Effector CD8-positive, alpha-beta T cell (primary cell): ENCODE results near the gene SORL1-AS1.
A peak's percentile ranks its signal among the peaks of the same experiment; 100 is the strongest.

Source experiments
- DNase-seq: peaks from one replicate; lab custom pipeline; 2025; lab: John Stamatoyannopoulos, UW

The SORL1-AS1 gene

DNA sequence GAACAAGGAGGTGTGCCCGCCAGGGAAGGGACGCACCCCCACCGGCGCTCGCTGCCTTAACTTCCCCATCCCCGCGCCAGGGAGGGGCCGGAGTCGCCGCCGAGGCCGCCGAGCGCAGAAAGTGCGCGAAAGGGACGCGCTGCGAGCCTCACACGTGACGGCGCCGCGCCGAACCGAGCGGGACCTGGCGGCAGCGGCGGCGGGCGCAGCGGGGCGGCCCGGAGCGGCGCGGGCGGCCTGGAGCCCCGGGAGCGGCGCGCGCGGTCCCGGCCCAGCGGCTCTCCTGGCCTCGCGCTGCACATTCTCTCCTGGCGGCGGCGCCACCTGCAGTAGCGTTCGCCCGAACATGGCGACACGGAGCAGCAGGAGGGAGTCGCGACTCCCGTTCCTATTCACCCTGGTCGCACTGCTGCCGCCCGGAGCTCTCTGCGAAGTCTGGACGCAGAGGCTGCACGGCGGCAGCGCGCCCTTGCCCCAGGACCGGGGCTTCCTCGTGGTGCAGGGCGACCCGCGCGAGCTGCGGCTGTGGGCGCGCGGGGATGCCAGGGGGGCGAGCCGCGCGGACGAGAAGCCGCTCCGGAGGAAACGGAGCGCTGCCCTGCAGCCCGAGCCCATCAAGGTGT lies 670 bp downstream of the SORL1-AS1 start, which contains the start of gene SORL1:
Gene SORL1, plus strand, starts transcription at position 329 of the 623 bp plus-strand sequence. Its CDS starts 18 bp downstream, at position 347.
- DNase-seq: peak; percentile 48

DNA sequence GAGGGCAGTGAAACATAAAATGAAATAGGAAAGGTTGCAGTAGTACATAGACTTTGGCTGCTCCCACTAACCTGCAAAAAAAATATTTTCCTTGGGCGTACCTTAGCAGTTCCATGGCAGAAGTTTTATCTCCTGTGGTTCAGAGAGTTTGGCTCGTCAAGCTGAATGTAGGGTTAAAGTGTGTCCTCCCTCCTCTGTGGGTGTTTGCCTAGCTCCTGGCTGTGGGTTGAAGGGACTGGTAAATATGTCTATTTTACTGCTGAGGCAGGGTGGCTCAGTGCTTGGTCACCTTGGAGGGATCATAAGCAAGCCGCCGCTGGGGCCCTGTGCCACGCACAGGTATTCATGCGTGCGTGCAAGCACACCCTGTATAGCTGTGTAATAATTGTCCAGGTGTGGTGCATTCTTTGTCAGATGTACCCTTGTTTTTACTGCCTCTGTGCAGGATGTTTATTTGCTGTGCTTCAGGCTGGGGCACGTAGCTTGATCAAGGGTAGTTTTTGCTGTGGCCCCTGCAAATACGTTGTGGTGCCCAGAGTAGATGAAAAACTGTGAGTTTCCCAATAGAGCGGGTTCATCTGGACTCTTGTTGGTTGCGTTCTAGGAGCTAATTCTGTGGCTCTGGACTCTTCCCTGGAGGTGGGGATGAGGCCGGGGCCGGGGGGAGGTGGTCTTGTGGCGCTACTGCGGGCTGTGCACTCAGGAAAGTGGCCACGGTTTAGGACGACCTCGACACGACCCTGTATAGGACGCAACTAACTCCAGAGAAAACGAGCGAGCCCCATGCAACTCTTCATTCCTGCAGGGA lies 1.4 kb downstream of the SORL1-AS1 start:
- no peak for DNase-seq

DNA sequence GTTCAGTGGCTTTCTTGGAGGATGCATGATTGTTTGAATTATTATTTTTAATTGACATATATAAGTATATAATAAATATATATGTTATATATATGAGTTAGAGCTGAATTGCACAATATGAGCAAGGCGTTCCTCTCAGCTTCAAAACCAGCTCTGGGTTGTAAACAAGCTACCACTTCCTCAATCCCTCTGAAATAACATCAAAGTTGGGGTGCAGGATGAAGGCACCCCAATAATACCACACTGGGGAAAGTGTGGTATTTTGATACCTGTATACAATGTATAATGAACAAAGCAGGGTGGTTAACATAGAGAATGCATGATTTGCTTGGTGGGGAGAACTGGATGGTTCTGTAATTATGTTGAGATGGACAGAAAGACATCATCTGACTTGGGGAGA lies 2.4 kb downstream of the SORL1-AS1 start:
- no peak for DNase-seq

DNA sequence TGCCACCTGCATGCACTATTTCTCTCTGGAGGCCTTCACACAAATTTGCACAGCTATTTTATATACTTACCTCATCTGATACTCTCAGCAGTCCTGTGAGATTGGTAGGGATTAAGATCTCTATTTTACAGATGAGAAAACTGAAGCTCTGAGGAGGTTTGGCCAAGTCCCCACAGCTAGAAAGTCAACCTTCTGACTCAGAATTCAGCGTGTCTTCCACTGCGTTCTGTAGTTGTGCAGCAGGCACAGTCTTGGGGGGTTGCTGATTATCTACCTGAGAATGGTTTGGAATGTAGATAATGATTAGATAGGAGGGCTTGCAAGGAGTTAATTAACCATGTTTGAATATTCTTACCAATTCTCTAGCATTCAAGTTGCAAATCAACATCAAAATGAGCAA lies 3.1 kb downstream of the SORL1-AS1 start:
- no peak for DNase-seq

DNA sequence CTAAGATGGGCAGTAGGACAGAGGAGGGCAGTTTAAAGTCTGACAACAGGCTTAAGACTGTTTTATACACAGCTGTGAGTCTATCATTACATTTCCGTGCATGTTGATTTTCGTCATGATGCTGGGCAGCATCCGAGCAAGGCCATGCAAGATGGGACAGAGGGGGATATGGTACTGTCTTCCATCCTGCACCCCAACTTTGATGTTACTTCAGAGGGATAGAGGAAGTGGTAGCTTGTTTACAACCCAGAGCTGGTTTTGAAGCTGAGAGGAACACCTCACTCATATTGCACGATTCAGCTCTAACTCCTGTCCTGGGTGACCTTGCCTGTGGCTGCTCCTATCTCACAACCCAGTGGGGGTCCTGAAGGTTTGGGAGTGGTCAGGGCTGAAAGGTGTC lies 3.6 kb downstream of the SORL1-AS1 start:
- DNase-seq: no peak

DNA sequence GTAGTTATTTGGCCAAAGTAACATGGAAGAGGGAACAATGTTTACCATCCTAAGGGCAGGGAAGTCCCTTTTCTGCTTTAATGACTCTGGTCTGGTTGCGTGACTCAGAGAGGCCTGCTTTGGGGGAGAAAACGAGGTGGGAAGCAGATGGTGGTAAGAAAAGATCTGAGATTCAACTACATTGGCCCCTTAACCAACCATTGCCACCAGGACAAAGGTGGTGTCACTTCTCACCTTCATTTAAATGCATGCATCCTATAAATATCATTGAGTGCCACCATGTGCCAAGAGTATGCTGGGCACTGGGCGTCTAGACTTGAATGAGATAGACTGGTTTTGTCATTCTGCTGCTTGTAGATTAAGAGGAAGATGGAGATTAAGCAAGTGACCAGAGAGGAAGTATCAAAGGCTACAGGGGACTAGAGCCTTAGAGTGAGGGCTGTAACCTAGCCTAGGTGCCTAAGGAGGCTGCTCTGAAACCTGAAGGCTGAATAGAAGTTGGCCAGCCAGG lies 4.3 kb downstream of the SORL1-AS1 start:
- DNase-seq: no peak

DNA sequence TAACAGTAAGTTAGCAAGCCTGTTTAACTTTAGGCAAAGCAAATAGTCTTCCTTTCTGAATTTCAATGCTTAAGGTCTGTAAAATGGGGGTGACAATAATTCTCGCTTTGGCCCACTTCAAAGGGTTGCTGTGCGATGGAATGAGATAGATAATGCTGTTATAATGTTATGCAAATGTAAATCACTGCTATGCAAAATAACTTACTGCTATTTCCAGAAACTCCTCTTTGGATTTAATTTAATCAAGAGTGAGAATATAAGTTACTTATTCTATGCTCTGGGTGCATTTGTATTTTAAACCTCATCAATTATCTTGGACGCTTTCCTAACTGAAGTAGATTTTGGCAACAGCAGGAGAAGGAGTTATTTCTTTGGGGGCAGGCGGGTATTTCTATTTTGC lies 4.8 kb downstream of the SORL1-AS1 start:
- DNase-seq: no peak

DNA sequence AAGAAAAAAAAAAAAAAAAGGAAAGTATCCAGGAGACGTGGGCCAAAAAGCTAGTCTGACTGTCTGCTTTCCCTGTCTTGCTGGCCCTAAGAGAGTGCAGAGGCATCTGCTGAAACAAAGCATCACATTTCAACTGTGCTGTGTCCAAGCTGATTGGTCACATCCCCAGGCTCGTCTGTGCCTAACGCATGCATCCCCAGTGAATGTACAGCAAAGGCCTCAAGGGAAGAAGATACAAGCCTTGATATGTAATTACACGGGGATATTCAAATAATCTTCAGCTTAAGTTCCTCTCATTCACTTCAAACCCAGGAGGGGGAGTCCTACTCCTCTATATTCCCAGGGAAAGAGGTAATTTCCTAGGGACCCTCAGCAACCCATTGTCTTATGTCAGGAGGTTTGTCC lies 6.0 kb downstream of the SORL1-AS1 start:
- DNase-seq: no peak

DNA sequence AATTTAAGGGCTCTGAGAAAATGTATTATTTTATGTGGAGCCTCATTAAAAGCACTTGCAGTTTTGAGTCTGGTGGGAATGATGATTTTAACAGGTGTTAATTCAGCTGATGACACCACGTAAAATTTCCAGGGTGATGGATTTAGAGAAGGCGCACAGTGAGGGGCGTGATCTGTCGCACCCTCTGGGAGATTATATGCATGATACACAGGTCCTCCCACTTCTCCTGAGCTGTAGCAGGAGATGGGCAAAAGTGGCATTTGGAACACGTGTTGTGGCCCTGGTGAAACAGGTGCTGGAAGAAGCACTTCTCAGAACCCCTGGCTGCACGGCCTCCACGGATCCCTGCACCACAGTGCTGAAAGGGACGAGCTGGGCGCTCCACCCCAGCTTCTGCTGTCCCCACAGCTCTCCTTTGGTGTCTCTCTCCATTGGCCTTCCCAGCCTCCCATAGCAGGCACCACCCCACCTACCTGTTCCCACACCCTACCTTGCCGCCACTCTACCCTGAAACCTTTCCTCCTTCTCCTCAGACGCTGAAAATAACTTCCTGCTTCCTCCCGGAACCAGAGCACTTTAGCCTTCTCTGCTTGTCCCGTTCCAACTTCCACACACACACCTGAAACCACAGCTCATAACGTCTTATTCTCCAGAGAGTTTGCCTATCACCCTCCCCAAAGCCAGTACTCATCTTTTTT lies 7.5 kb downstream of the SORL1-AS1 start:
- no peak for DNase-seq

DNA sequence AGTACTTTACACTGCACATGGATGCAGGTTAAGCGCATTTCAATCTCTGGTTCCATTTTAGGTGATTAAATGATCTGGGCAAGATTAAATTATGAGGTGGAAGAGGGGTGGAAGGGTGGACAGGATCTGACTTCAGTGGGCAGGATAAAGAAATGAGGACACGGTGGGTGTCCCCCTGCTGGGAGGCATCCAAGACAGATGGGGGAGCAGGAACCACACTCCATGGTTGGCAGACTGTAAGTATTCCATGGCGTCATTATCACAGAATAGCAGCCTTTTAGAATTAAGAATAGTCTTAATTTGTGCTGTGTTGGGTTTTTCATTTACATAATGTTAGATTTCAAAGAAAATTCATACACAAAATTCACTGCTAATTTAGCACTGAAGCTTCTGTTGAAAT lies 8.2 kb downstream of the SORL1-AS1 start:
- DNase-seq: no peak

DNA sequence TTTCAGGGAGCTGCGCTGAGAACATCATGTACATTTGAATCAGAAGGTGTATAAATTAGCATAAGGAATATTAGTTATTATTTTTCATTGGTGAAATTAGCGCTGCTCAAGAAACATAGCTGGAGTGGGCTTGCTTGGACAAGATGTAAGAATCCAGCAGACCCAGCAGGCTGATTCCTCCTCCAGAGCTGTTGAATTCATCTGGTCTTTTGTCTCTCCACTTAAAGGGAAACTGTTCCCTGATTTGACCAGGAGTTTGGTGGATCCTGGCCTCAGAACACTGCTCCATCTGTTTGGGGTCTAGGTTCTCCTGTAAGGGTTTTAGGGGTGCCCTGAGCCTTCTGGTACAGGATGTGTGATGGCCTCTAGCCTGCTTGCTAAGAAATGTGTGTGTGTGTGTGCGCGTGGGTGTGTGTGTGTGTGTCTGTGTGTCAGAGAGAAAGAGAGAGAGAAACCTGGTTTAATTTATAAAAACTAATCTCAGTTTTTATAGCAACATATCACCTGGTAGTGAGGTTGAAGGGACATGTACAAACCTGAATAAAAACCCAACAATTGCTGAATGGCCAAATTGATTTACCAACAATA lies 9.0 kb downstream of the SORL1-AS1 start:
- DNase-seq: no peak

DNA sequence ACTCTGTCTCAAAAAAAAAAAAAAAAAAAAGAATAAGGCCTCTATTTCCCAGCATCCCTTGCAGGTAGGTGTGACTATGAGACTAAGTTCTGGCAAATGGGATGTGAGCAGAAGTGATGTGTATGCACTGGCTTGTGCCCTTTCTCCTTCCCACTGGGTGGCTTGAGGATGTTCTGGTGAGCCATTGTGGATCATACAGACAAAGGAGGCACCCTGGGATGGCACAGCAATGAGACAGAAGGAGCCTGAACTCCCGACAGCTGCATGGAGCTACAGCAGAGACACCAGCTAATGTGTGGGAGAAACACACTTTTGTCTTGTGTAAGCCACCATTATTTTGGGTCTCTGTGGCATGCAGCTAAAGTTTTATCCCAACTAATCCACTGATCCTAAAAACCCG lies 11.2 kb downstream of the SORL1-AS1 start:
- no peak for DNase-seq

DNA sequence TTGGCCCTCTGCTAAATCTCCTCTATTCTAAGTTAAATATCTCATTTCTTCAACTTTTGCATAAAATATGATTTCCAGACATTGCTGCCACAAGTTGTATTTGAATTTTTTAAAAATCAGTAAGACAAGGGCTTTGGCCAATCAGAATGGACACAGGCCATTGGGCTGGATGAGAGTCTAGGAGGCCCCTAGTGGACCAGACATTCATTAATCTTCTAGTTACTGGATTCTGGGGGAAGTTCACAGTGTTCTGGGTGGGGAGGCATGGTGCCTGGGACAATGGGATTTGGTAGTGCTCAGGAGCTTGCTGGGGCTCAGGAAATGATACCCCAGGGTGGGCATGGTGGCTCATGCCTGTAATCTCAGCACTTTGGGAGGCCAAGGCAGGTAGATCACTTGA lies 13.0 kb downstream of the SORL1-AS1 start:
- no peak for DNase-seq

DNA sequence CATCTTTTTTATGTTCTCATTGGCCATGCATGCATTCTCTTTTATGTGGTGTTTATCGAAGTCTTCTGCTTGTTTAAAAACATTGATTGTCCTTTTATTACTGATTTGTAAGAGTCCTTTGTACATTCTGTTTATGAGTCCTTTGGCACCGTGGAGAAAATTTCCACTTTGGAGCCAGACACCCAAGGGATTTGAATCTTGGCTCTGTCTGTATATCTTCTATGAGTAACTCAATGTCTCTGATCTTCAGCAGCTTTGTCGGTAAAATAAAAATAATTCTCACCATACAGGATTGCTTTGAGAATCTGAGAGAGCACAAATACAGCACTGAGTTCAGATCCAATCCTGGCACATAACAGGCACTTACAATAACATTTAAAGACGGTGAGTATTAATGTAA lies 13.4 kb downstream of the SORL1-AS1 start:
- no peak for DNase-seq

DNA sequence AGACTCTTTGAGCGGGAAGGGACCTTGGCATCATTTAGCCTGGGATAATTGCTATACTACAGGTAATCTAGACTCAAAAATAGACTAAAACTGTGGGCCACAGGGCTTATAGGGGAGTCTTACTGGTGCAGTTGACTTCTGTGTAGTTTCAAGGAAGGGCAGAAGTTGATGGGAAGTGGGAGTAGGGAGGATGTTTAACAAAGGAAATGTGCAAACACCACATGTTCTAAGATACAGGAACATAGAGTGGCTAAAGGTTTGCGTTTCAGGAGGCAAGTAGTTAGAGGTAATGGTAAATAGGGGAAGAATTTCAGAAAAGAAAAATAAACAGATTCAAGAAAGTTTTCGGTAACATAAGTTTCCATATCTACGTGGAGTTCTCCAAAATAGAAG lies 15.1 kb downstream of the SORL1-AS1 start:
- no peak for DNase-seq

DNA sequence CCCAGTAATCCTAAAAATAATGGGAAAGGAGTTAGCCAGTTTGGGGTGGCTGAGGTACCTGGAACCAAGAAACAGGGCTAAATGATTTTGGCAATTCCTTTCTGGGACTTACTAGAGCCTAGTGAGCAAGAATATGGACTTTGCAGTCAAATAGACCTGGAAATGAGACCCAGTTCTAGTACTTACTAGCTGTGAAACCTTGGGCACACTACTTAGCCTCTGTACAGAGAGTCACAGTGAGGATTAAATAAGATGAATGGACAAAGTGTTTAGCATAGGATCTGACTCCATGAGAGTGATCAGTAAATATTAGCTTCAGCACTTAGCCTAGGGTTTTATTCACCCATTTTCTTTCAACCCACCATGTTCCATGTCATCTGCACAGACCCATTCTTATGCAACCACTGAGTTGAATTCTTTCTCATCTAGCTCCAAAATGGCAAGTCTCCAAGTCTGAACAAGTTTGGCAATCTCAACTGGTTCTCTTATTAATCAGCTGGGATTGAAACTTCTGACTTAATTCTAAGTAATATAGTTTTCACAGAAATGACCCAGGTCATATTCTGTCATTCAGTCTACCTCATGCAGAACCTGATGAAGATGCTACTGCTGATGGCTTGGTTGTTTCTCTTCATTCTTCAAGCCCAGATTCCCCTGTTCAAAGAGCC lies 15.6 kb downstream of the SORL1-AS1 start:
- DNase-seq: no peak

DNA sequence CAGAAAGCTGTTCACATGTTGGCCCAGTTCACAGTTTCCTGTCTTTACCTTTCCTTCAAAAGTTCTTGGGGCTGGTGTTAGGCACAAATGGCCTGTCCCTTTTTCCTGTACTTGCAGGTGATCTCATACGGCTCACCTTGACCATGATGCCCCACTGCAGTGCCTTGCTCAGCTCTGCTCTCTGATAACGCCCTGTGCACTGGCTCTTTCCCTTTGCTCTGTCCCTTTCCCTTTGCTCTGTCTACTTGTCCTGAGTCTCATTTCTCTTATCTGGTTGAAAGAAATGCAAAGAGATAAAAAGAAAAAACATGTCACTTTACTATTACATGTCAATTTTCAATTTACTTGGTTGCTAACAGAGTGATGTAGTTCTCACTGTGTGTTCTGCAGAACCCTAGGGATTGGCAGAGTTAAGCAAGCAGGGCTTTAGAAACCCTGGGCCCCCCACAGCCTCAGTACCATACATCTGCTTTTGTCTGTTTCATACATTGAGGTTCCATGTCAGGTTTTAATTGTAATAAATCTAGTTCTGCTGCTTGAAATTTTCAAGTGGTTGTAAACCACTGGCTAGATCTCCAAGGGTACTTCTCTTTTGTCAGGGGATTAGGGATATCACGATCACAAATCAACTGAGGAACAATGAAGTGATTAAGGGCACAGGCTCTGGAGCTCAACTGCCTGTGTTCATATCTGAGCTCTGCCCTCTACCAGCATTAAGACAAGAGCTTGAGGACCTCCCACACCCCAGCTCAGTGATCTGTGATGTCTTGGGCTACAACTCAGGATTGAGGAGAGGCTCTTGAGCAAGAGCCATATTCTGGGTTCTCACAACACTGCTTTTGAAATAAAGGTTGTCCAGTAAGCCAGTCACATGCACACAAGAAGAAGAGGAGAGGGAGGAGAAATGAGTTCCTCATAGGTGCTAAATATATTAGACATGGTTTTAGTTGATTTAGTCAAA lies 16.9 kb downstream of the SORL1-AS1 start:
- DNase-seq: no peak

DNA sequence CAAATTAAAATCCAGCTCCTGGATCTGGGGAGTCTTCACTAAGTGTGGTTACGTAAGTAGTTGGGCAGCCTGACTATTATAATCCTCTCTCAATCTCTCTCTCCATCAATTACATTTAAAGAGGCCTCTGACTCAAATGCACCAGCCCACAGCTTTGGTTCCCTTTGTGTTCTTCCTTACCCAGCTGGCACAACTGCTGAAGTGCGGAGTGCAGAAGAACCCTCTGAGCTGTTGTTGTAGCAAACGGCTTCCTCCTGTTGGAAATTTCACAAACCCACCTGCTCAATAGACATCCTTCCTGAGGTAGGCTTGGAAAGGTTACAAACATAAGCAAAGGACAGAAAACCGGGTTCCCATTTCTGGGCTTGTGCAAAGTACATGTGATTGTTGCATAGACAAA lies 17.6 kb downstream of the SORL1-AS1 start:
- no peak for DNase-seq

DNA sequence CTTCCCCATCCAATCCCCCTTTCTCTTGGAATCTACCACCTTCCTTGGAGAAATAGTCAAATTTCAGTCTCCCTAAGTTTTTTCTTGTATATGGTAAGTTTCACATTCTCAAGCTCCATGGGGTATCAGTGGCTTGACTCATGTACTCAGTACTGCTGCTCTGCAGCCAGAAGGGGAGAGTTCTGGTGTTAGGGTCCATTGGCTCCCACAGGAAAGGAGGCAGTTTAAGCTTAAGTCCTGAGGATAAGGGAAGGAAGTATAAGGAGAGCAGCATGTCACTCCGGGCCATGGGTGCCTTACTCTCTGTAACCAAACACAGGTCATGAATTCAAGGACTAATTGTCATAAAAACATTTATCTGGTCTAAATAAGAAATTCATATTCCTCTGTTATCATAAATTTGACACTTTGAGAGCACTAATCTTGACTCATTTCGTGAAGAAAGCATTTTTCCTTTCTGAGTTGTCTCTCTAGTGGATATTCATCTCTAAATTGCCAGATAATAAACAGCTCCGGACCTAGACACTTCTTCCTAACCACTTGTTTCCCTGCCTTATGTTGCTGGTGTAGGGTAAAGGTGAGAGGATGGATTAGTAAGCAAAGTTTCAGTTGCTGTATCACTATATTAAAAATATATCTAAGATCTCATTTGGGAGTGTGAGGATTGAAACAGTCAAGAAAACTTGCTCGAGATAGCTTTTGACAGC lies 20.8 kb downstream of the SORL1-AS1 start:
- no peak for DNase-seq

DNA sequence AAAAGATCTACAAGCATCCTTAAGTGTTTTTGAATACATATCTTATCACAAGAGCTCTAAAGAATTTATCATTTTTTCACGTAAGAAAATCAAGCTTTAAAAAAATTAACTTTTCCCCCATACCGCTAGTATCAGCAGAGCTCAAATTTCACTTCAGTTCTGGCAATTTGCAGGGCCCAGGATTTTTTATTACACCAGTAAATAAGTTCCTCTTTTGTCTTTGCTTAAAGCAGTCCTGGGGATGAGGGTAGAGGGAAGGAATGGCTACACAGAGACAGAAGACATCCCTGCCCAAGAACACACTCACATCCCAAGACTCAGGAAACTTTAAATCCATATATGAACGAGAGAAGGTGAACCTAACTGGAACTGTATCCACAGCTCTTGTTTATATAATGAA lies 23.2 kb downstream of the SORL1-AS1 start:
- no peak for DNase-seq
